ENCODE measurements around the gene TGOLN2. TPM values are rescaled to one million over a fixed set of nuclear protein-coding genes. Genes with fewer than 3 reads are reported as not detected.

The TGOLN2 gene
- total and polyA plus RNA-seq, 4 donors: 56.7 to 114 (median 67.5) TPM

DNA sequence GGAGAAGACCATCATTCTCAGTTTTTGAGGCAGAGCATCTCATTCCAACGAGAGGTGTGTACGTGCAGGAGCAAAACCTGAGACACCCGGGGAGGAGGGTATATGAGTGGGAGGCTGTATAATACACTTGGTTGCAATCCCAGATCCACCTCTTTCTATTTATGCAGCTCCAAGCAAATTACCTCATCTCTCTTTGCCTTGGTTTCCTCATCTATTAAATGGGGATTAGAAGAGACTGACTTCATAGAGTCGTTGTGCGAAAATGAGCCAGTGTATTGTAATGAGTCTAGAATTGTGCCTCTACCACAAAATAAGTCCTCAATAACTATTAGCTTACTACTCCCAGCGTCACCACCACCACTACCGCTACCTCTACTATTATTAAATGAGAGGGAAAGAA, 40.1 kb downstream of the TGOLN2 start:
- 97% methylated on average over 7 of the region's 7 CpGs for WGBS
- no peaks in the 10 kb centered on the region for H3K9me3 ChIP-seq (ENCODE audit: control insufficient read depth in 4 of 4, low read length in 3 of 4)
- TF ChIP-seq HNF4G (IDR thresholded peaks at IDR 0.05): no peak
- TF ChIP-seq HNF4A (conservative IDR thresholded peaks at IDR 0.05): no peak
- no peak for DNase-seq (ENCODE audit: low spot score)
- H3K27me3 ChIP-seq (ENCODE audit: control insufficient read depth in 4 of 4, insufficient read depth in 4 of 4, low read length in 3 of 4): no peaks in the 10 kb centered on the region
- H3K9ac ChIP-seq (ENCODE audit: low read depth in 1 of 2, low read length in 2 of 2): no peak overlapping the region
- H3K27ac ChIP-seq (ENCODE audit: low read depth in 1 of 2, low read length in 2 of 2): no peak overlapping the region
- peaks cover 0 to 6% (median under 1%) of the 10 kb centered on the region in 4 donors for H3K4me1 ChIP-seq (ENCODE audit: control insufficient read depth in 4 of 4, insufficient read depth in 4 of 4, low read length in 3 of 4)
- H3K36me3 ChIP-seq (ENCODE audit: control insufficient read depth in 4 of 4, insufficient read depth in 3 of 4, low read depth in 1 of 4, low read length in 3 of 4): no peaks in the 10 kb centered on the region
- no peak overlapping the region for H3K4me3 ChIP-seq (ENCODE audit: low read depth in 1 of 3, low read length in 3 of 3)

DNA sequence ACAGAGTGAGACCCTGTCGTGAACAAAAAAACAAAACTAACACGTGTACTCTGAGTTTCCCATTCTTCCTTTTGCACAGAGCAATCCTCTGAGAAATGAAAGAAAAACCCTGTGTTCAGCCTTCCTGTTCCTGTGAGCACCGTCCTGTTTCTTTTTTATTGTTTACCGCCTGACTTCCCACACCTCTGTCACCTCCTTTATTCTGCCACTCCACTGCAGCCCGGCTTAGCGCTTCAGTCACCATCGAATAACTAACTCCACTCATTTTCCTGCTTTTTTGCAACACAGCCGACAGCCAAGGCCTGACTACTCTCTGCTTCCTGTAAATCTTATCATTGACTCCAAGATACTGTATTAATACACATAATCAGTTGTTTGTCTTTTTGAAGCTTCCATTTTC, 40.9 kb downstream of the TGOLN2 start:
- DNase-seq (ENCODE audit: low spot score): no peak
- 69% methylated on average over 8 of the region's 8 CpGs for WGBS
- TF ChIP-seq RAD21 (IDR thresholded peaks at IDR 0.05) (no peak), NR2F2 (IDR thresholded peaks at IDR 0.05) (no peak), HNF4G (IDR thresholded peaks at IDR 0.05) (no peak), GABPA (IDR thresholded peaks at IDR 0.05 in 1 of 2, conservative IDR thresholded peaks at IDR 0.05 in 1 of 2) (no peak), RXRA (IDR thresholded peaks at IDR 0.05) (no peak), FOXA2 (IDR thresholded peaks at IDR 0.05) (no peak), JUND (IDR thresholded peaks at IDR 0.05) (no peak), EGR1 (IDR thresholded peaks at IDR 0.05; ENCODE audit: low read depth in 2 of 2) (no peak), TAF1 (conservative IDR thresholded peaks at IDR 0.05) (no peak), SP1 (IDR thresholded peaks at IDR 0.05) (no peak), YY1 (IDR thresholded peaks at IDR 0.05) (no peak), HNF4A (conservative IDR thresholded peaks at IDR 0.05) (no peak), FOXA1 (IDR thresholded peaks at IDR 0.05) (no peak)
- TF ChIP-seq, protein P1, sequence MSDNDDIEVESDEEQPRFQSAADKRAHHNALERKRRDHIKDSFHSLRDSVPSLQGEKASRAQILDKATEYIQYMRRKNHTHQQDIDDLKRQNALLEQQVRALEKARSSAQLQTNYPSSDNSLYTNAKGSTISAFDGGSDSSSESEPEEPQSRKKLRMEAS (IDR thresholded peaks at IDR 0.05): no peak
- TF ChIP-seq, protein P2, sequence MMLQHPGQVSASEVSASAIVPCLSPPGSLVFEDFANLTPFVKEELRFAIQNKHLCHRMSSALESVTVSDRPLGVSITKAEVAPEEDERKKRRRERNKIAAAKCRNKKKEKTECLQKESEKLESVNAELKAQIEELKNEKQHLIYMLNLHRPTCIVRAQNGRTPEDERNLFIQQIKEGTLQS (IDR thresholded peaks at IDR 0.05): no peak
- TF ChIP-seq, protein P3, sequence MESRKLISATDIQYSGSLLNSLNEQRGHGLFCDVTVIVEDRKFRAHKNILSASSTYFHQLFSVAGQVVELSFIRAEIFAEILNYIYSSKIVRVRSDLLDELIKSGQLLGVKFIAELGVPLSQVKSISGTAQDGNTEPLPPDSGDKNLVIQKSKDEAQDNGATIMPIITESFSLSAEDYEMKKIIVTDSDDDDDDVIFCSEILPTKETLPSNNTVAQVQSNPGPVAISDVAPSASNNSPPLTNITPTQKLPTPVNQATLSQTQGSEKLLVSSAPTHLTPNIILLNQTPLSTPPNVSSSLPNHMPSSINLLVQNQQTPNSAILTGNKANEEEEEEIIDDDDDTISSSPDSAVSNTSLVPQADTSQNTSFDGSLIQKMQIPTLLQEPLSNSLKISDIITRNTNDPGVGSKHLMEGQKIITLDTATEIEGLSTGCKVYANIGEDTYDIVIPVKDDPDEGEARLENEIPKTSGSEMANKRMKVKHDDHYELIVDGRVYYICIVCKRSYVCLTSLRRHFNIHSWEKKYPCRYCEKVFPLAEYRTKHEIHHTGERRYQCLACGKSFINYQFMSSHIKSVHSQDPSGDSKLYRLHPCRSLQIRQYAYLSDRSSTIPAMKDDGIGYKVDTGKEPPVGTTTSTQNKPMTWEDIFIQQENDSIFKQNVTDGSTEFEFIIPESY (IDR thresholded peaks at IDR 0.05): no peak
- TF ChIP-seq, protein P4, sequence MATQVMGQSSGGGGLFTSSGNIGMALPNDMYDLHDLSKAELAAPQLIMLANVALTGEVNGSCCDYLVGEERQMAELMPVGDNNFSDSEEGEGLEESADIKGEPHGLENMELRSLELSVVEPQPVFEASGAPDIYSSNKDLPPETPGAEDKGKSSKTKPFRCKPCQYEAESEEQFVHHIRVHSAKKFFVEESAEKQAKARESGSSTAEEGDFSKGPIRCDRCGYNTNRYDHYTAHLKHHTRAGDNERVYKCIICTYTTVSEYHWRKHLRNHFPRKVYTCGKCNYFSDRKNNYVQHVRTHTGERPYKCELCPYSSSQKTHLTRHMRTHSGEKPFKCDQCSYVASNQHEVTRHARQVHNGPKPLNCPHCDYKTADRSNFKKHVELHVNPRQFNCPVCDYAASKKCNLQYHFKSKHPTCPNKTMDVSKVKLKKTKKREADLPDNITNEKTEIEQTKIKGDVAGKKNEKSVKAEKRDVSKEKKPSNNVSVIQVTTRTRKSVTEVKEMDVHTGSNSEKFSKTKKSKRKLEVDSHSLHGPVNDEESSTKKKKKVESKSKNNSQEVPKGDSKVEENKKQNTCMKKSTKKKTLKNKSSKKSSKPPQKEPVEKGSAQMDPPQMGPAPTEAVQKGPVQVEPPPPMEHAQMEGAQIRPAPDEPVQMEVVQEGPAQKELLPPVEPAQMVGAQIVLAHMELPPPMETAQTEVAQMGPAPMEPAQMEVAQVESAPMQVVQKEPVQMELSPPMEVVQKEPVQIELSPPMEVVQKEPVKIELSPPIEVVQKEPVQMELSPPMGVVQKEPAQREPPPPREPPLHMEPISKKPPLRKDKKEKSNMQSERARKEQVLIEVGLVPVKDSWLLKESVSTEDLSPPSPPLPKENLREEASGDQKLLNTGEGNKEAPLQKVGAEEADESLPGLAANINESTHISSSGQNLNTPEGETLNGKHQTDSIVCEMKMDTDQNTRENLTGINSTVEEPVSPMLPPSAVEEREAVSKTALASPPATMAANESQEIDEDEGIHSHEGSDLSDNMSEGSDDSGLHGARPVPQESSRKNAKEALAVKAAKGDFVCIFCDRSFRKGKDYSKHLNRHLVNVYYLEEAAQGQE (IDR thresholded peaks at IDR 0.05): no peak
- TF ChIP-seq, protein P5, sequence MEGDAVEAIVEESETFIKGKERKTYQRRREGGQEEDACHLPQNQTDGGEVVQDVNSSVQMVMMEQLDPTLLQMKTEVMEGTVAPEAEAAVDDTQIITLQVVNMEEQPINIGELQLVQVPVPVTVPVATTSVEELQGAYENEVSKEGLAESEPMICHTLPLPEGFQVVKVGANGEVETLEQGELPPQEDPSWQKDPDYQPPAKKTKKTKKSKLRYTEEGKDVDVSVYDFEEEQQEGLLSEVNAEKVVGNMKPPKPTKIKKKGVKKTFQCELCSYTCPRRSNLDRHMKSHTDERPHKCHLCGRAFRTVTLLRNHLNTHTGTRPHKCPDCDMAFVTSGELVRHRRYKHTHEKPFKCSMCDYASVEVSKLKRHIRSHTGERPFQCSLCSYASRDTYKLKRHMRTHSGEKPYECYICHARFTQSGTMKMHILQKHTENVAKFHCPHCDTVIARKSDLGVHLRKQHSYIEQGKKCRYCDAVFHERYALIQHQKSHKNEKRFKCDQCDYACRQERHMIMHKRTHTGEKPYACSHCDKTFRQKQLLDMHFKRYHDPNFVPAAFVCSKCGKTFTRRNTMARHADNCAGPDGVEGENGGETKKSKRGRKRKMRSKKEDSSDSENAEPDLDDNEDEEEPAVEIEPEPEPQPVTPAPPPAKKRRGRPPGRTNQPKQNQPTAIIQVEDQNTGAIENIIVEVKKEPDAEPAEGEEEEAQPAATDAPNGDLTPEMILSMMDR (IDR thresholded peaks at IDR 0.05; ENCODE audit: low read depth, low read length, missing input control): no peak
- Histone ChIP-seq H3K36me3 (ENCODE audit: control insufficient read depth in 4 of 4, insufficient read depth in 3 of 4, low read depth in 1 of 4, low read length in 3 of 4) (no peaks in the 10 kb centered on the region), H3K4me1 (ENCODE audit: control insufficient read depth in 4 of 4, insufficient read depth in 4 of 4, low read length in 3 of 4) (peaks cover 0 to 6% (median under 1%) of the 10 kb centered on the region in 4 donors), H3K9ac (ENCODE audit: low read depth in 1 of 2, low read length in 2 of 2) (no peak overlapping the region), H3K4me3 (ENCODE audit: low read depth in 1 of 3, low read length in 3 of 3) (no peak overlapping the region), H3K9me3 (ENCODE audit: control insufficient read depth in 4 of 4, low read length in 3 of 4) (no peaks in the 10 kb centered on the region), H3K27me3 (ENCODE audit: control insufficient read depth in 4 of 4, insufficient read depth in 4 of 4, low read length in 3 of 4) (no peaks in the 10 kb centered on the region), H3K27ac (ENCODE audit: low read depth in 1 of 2, low read length in 2 of 2) (no peak overlapping the region)
